Iris pigment epithelial cell (primary cell): ENCODE results near the gene ALPK1.
"Not testable (repeated sequence)": the region's sequence is repeated elsewhere in the genome, so short reads cannot be mapped to it uniquely, and the experiment has no call there.

Experiments used
- DNase-seq: peaks from one replicate; pipeline ENCODE4 v3.0.0-alpha.2; 2011; ENCODE audit warnings: low read depth

ALPK1 gene

GRCh38 chr4:112453321-112453720 is 156.2 kb downstream of the ALPK1 start:
- no peak for DNase-seq

- DNase-seq = no peak
Measured at GRCh38 chr4:112472318-112472717, 175.1 kb downstream of the ALPK1 start.

- DNase-seq = no peak
Measured at GRCh38 chr4:112473985-112474384, 176.8 kb downstream of the ALPK1 start.

GRCh38 chr4:112485930-112486329 is 188.8 kb downstream of the ALPK1 start:
- no peak for DNase-seq

- not testable (repeated sequence) for DNase-seq
Measured at GRCh38 chr4:112490808-112491207, 193.6 kb downstream of the ALPK1 start.
